Tibial nerve (tissue), 4 donors: ENCODE data around the gene TTC38.
"Not testable (repeated sequence)": the region's sequence is repeated elsewhere in the genome, so short reads cannot be mapped to it uniquely, and the experiment has no call there.

Experiments
- EP300 ChIP-seq, 2 donors: sonication (generic); formaldehyde crosslinking; IDR thresholded peaks; one replicate each; pipeline ENCODE4 v1.6.1; 2017; ENCODE audit warnings: antibody characterized with exemption in 2 of 2, mild to moderate bottlenecking in 1 of 2
- POLR2A ChIP-seq, 2 donors: fragments of 450-650 bp; IDR thresholded peaks; one replicate each; pipeline ENCODE4 v1.6.1; 2017; ENCODE audit warnings: antibody characterized with exemption in 2 of 2, mild to moderate bottlenecking in 2 of 2, moderate library complexity in 2 of 2
- TF ChIP-seq, protein P1 (sequence below), 5 experiments: fragments of 200-600 bp in 3 of 5; fragments of 450-650 bp in 2 of 5; sonication (generic) in 3 of 5; IDR thresholded peaks; one replicate each; pipeline ENCODE4 v1.5.1; 2016 to 2019; ENCODE audit warnings: antibody characterized with exemption in 5 of 5, mild to moderate bottlenecking in 3 of 5, moderate library complexity in 2 of 5

DNA sequence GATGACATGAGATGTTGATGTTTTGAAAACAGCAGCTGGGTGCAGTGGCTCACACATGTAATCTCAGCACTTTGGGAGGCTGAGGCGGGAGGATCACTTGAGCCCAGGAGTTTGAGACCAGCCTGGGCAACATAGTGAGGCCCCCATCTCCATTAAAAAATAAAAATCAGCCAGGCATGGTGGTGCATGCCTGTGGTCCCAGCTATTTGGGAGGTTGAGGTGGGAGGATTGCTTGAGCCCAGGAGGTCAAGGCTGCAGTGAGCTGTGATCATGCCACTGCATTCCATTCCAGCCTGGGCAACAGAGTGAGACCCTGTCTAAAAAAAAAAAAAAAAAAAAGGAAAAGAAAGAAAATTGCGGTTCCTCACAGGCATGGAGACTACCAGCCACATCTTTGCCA is 45.0 kb downstream of the TTC38 start:
- TF ChIP-seq, protein P1, sequence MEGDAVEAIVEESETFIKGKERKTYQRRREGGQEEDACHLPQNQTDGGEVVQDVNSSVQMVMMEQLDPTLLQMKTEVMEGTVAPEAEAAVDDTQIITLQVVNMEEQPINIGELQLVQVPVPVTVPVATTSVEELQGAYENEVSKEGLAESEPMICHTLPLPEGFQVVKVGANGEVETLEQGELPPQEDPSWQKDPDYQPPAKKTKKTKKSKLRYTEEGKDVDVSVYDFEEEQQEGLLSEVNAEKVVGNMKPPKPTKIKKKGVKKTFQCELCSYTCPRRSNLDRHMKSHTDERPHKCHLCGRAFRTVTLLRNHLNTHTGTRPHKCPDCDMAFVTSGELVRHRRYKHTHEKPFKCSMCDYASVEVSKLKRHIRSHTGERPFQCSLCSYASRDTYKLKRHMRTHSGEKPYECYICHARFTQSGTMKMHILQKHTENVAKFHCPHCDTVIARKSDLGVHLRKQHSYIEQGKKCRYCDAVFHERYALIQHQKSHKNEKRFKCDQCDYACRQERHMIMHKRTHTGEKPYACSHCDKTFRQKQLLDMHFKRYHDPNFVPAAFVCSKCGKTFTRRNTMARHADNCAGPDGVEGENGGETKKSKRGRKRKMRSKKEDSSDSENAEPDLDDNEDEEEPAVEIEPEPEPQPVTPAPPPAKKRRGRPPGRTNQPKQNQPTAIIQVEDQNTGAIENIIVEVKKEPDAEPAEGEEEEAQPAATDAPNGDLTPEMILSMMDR (IDR thresholded peaks at IDR 0.05), result not testable (repeated sequence)
- TF ChIP-seq EP300, POLR2A (IDR thresholded peaks at IDR 0.05): not testable (repeated sequence)
